Activated CD8-positive, alpha-beta T cell treated with anti-CD3 and anti-CD28 coated beads for 36 hours (primary cell): ENCODE measurements around the gene RPH3AL. TPM values are rescaled to one million over a fixed set of nuclear protein-coding genes. Genes with fewer than 3 reads are reported as not detected.
"Not testable (repeated sequence)": the region's sequence is repeated elsewhere in the genome, so short reads cannot be mapped to it uniquely, and the experiment has no call there.

Source experiments
- ATAC-seq: fragments of 200-7000 bp; cut with Tn5 transposase; one replicate; pipeline ENCODE4 v1.10.0; 2021; ENCODE audit warnings: mild to moderate bottlenecking, moderate library complexity
- CTCF ChIA-PET: fragments of 350-600 bp; sonication (Branson Sonifier 250); formaldehyde crosslinking; loops from one replicate; lab custom pipeline; 2021; ENCODE audit warnings: antibody characterized with exemption; lab: Charles Lee
- POLR2A ChIA-PET: fragments of 350-600 bp; sonication (Branson Sonifier 250); formaldehyde crosslinking; loops from one replicate; lab custom pipeline; 2021; ENCODE audit warnings: antibody characterized with exemption; lab: Charles Lee
- DNase-seq: peaks from one replicate; pipeline ENCODE4 v3.0.0-alpha.2; 2020
- H3K27ac Mint-ChIP-seq: one replicate; pipeline ENCODE4 v1.8.0; 2021; ENCODE audit warnings: mild to moderate bottlenecking, mixed read lengths
- H3K27me3 Mint-ChIP-seq: one replicate; pipeline ENCODE4 v1.8.0; 2021; ENCODE audit warnings: mixed read lengths
- H3K36me3 Mint-ChIP-seq: one replicate; pipeline ENCODE4 v1.8.0; 2021; ENCODE audit warnings: low read depth, mixed read lengths
- H3K4me1 Mint-ChIP-seq: one replicate; pipeline ENCODE4 v1.8.0; 2021; ENCODE audit warnings: low read depth, mixed read lengths
- H3K4me3 Mint-ChIP-seq: one replicate; pipeline ENCODE4 v1.8.0; 2021; ENCODE audit warnings: mild to moderate bottlenecking, moderate library complexity, mixed read lengths
- H3K9me3 Mint-ChIP-seq: one replicate; pipeline ENCODE4 v1.8.0; 2021; ENCODE audit warnings: mixed read lengths
- CTCF ChIP-seq: fragments of 200-600 bp; IDR thresholded peaks from one replicate; pipeline ENCODE4 v1.8.0; 2022; ENCODE audit warnings: antibody characterized with exemption, mild to moderate bottlenecking
- intact Hi-C: fragments of 100-400 bp; cut with micrococcal nuclease; formaldehyde crosslinking; loops from one replicate; pipeline ENCODE4 v1.10.0; 2022
- total RNA-seq, 2 experiments: library from RNA; stranded (reverse); gene quantifications; one replicate each; pipeline ENCODE4 v1.2.3, GENCODE V29; 2021

Gene RPH3AL
- total RNA-seq, 2 experiments from 2014 or later, result 0.72 to 1.1 TPM

GRCh38 chr17:246851-247421 lies 105.7 kb downstream of the RPH3AL start:
- intact Hi-C loops, result no loop called here
- no peaks in the 10 kb centered on the region for H3K9me3 Mint-ChIP-seq
- H3K36me3 Mint-ChIP-seq, result no peaks in the 10 kb centered on the region
- CTCF ChIA-PET, result no interaction called here
- ATAC-seq (no peak), DNase-seq (no peak)
- H3K4me1 Mint-ChIP-seq, result no peaks in the 10 kb centered on the region
- H3K27me3 Mint-ChIP-seq, result no peaks in the 10 kb centered on the region
- no peak overlapping the region for H3K4me3 Mint-ChIP-seq
- no peak overlapping the region for H3K27ac Mint-ChIP-seq
- POLR2A ChIA-PET, result no interaction called here
- no peak for TF ChIP-seq CTCF

- Mint-ChIP-seq H3K36me3 (no peaks in the 10 kb centered on the region), H3K27ac (no peak overlapping the region), H3K27me3 (no peaks in the 10 kb centered on the region), H3K4me3 (no peak overlapping the region), H3K4me1 (no peaks in the 10 kb centered on the region), H3K9me3 (no peaks in the 10 kb centered on the region)
- ATAC-seq (no peak), DNase-seq (no peak)
- TF ChIP-seq CTCF, result no peak
- ChIA-PET POLR2A (no interaction called here), CTCF (no interaction called here)
- intact Hi-C loops, result no loop called here
Measured at GRCh38 chr17:246226-246625, 106.4 kb downstream of the RPH3AL start.

DNA sequence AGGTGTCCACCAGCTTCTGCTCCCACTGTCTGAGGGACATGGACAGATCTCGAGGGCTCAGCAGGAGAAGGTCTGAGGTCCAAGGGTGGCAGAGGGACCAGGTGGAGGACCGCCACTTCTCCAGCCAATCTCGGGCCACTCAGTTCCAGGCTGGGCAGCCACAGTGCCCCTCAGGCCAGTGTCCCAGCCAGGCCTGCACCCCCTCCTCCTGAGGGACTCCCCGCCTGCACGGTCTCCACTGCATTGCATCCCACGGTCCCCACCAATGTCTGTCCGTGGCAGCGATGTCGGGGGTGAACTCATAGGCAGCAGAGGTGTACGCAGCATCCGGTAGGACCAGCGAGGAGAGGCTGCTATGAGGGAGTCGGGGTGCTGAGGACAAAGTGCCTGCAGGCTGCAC lies 107.0 kb downstream of the RPH3AL start:
- Mint-ChIP-seq H3K36me3 (no peaks in the 10 kb centered on the region), H3K4me3 (no peak overlapping the region), H3K4me1 (no peaks in the 10 kb centered on the region), H3K27me3 (no peaks in the 10 kb centered on the region), H3K27ac (no peak overlapping the region), H3K9me3 (no peaks in the 10 kb centered on the region)
- ATAC-seq (no peak), DNase-seq (no peak)
- intact Hi-C loops, result no loop called here
- ChIA-PET POLR2A (no interaction called here), CTCF (no interaction called here)
- no peak for TF ChIP-seq CTCF

GRCh38 chr17:245020-245419 lies 107.6 kb downstream of the RPH3AL start:
- H3K36me3 Mint-ChIP-seq, result no peaks in the 10 kb centered on the region
- no peak for TF ChIP-seq CTCF
- intact Hi-C loops, result no loop called here
- H3K27ac Mint-ChIP-seq, result no peak overlapping the region
- ATAC-seq (no peak), DNase-seq (no peak)
- no peaks in the 10 kb centered on the region for H3K9me3 Mint-ChIP-seq
- ChIA-PET CTCF (no interaction called here), POLR2A (no interaction called here)
- no peaks in the 10 kb centered on the region for H3K4me1 Mint-ChIP-seq
- H3K4me3 Mint-ChIP-seq, result no peak overlapping the region
- no peaks in the 10 kb centered on the region for H3K27me3 Mint-ChIP-seq

DNA sequence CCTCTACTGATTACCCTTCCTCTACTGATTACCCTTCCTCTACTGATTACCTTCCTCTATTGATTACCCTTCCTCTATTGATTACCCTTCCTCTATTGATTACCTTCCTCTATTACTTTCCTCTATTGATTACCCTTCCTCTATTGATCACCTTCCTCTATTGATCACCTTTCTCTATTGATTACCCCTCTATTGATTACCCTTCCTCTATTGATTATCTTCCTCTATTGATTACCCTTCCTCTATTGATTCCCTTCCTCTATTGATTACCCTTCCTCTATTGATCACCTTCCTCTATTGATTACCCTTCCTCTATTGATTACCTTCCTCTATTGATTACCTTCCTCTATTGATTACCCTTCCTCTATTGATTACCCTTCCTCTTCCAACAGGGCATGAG lies 108.7 kb downstream of the RPH3AL start:
- intact Hi-C loops, H3K4me3 Mint-ChIP-seq, DNase-seq, H3K4me1 Mint-ChIP-seq, POLR2A ChIA-PET, H3K9me3 Mint-ChIP-seq, H3K27me3 Mint-ChIP-seq, ATAC-seq, H3K36me3 Mint-ChIP-seq, CTCF ChIA-PET, H3K27ac Mint-ChIP-seq: not testable (repeated sequence)

- Mint-ChIP-seq H3K9me3 (no peaks in the 10 kb centered on the region), H3K27me3 (peaks cover 6% of the 10 kb centered on the region), H3K36me3 (no peaks in the 10 kb centered on the region), H3K4me3 (no peak overlapping the region), H3K4me1 (no peaks in the 10 kb centered on the region), H3K27ac (no peak overlapping the region)
- ChIA-PET POLR2A (no interaction called here), CTCF (no interaction called here)
- intact Hi-C loops, result no loop called here
- ATAC-seq (no peak), DNase-seq (no peak)
- TF ChIP-seq CTCF, result no peak
Measured at GRCh38 chr17:238964-239259, 113.7 kb downstream of the RPH3AL start.
